H1 (cell line): ENCODE data around the gene ZNF143.

ENCODE experiments used
- CHD1 ChIP-seq: IDR thresholded peaks from 2 replicates; pipeline ENCODE4 v1.6.1; 2012; ENCODE audit warnings: low read depth, low read length, improper control_type of control experiment
- EZH2 ChIP-seq: fragments of 200-600 bp; sonication (generic); IDR thresholded peaks from 2 replicates; pipeline ENCODE4 v1.7.1; 2012; ENCODE audit warnings: low read depth, mild to moderate bottlenecking, moderate library complexity, low read length, inconsistent platforms; ENCODE audit not compliant: severe bottlenecking

GRCh38 chr11:9455722-9456121 is 5.1 kb upstream of the ZNF143 start:
- TF ChIP-seq EZH2 = no peak
- TF ChIP-seq CHD1 = no peak
